Activated CD8-positive, alpha-beta memory T cell treated with anti-CD3 and anti-CD28 coated beads for 48 hours (primary cell): ENCODE results near the gene LRRC17.

Experiments used
- DNase-seq, 3 experiments: peaks; one replicate each; pipeline ENCODE4 v3.0.0-alpha.2; 2020; ENCODE audit warnings: low read depth in 2 of 3, low spot score in 2 of 3

Gene LRRC17

DNA sequence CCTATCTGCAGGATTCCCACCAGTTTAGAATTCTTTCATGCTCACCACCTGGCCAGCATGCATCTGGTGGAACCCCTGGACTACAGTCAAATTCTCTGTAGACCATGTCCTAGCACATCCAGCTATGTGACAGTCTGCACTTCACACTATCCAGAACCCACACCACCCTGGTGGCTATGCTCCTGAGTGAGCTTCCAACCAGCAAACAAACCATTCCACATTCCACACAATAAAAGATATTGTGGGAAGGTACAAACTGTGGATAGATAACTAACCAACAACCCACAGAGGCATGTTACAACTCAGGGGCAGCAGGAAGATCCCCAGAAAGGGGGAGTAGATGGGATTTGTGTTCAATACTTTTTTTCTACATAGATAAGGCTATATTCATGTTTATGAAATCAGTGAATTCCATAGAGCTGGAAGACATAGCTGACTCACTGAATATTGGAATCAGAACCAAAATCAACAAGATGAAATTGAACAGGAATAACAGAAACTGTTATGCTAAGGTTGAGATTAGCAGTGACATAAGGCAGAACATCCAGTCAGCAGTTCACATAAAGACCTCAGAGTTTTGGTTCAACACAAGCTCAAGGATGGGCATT, 72.5 kb downstream of the LRRC17 start:
- DNase-seq: no peak

DNA sequence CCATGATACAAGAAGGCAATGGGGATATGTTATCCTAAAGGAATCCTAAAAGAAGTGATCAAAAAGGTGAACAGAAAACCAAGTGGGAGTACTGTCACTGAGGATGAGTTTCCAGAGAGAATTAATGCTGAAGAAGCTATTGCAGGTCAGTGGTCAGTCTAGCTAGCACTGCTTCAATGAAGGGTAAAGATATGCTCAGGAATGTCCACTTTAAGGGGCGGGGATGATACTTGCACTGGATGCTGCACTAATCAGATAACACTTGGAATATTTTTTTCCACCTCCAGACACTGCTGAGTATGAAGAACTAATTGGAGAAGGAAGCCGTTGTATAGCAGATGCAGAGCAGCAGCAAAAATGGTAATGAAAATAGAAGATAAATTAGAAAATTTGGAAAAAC, 75.3 kb downstream of the LRRC17 start:
- DNase-seq: no peak

DNA sequence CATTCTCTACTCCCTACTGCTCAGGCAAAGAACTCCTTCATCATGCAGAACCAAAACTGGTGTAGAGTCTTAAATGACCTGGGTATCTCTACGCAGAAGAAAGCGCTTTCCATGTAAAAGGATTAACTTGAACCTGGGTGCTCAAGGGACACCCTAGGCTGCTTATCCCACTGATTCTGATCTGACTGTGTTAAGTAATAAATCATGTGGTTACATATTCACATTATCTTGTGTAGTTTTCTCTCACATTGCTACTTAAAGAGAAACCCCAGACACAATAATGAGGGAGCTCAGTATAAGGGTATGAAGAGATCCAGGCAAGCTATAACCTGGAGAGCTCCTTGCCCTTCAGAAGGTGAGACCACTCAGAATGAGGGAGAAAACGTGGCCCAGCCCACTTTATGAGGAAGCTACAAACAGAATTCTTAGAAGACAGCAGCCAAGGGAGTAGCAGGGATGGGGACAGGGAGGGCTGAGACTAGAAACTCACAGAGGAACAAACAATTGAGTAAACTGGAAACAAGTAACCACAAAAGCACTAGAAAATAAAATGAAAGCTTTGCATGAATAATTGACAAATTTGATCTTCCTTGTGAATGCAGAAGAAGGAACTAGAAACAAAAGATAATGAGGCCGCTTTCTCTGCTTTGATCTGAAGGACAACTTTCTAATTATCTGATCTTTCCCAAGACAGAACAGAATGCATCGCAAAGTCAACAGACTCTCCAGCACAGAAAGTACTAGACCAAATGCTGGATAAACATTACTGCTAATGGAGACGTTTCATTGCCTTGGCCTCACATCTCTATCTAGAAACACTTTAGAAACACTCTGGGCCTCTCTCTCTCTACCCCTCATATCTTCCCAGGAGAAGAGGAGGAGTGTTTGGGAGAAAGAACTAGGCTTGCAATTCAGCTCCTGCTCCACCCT, 76.1 kb downstream of the LRRC17 start:
- no peak for DNase-seq

DNA sequence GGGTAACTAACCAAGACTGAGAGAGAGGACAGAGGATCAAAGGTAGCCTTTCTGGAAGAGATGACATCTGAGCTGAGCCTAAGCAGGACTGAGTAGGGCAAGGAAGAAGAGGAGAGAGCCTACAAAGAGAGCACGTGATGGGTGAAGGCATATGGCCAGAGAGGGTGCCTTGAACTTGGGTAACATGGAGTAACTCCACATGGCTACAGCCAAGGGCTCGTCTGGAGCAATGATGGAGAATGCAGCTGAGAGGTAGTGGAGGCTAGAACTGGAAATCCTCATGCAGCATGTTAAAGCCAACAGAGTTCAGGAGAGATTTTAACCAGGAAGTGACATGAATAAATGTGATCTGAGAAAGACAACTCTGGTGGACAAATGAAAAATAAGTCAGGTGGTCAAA, 77.8 kb downstream of the LRRC17 start:
- no peak for DNase-seq

DNA sequence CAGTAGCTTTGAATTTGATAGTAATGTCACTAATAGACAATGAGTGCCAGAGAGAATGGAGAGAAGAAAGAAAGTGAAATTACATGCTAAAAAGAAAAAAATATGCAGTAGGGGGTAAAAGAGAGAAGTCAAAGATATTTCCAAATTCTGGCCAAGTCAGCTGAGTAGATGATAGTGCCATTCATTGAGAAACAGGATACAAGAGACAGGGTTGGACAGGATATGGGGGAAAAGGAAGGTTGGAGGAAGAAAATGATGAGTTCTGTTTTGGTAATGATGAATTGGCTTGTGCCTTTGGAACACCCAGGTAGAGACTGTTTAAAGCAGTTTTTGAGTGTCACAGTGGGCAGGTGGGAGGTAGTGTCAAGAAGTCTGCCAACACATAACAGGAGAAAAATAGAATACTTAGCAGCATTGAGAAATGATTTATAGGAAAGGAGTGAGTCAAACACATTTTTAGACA, 78.3 kb downstream of the LRRC17 start:
- DNase-seq: no peak

DNA sequence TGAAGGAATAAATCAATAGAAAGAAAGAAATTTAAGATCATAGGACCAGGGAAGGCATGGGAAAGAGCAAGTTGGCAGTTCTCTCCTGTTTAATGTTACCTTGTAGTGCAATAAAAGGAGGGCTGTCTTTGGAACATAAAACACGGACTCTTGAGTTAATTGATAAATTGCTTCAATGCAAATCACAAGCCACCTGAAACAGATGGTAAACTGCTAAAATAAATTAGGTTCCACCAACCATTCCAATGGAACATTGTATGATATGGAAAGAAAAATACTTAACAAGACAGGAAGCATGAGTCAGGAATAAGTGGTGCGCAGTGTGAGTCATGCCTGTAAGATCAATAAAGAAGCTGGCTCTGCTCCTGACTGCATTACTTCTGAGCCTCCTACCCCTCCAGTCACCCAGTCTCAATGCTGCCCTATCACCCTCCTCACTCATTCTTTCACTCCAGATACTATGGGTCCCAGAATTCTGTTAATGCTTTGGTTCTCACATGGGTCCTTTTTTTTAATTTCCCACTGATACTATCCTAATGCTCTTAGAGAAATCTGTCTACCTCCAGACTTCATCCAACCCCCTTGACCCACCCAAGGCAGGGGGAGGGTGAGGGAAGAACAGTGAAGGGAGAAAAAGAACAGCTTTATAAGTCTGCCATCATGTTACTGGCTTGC, 78.9 kb downstream of the LRRC17 start:
- DNase-seq: no peak

DNA sequence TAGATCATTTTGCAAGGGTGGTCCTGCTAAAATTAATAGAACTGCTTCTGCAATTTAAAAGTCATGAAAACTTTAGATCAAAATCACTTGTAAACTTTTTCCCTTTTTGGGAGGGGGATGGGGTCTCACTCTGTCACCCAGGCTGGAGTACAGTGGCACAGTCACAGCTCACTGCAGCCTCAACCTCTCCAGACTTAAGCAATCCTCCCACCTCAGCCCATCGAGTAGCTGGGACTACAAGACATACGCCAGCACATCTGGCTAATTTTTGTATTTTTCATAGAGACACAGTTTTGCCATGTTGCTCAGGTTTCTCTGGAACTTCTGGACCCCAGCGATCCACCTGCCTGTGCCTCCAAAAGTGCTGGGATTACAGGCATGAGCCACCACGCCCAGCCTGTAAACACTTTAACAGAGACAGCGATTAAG, 79.7 kb downstream of the LRRC17 start:
- no peak for DNase-seq

DNA sequence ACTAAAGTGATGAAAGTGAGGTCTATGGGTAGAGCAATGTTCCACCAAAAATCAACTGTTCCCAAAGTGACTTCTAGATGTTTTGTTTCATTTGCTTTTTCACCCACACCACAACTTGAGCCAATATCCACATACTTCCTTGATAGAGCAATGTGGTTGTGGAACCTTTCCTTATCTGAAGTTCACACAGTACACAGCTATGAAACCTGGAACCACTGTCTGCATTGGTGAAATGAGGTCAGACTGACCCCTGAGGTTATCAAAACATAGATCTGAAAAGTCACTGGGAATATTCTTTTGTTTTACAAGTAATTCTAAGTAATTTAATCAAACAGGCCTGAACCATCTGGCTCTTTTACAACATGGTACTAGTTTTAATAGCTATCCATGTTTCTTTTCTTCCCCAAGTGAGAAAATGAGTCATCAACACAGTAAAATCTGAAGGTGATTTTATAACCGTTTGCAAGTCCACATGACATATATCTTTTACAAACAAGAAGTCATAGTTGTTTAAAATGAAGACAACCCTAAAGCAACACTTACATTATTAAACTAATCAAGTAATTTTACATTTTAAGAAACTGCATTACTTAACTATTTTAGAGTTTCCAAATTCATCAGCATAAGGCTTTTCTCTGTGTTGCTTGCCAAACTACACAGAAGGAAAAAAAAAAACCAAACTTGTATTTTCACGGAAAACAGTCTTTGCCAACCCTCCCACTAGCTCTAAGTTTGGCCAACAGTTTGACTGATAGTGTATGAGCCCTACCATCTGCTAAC, 80.3 kb downstream of the LRRC17 start:
- no peak for DNase-seq

DNA sequence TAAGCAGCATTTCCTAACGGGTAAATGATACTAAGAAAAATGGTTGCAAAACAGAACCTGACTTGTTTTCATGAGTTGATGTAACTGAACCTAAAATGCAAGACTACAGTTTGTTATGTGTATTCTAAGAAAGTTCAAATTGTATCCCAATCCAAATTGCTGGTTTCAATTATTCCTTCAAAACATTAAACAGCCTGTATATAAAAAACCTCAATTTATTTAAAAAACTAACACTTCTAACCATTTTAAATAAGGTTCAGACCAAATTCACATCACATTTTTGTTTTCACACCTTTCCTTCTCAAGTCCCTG, 80.9 kb downstream of the LRRC17 start:
- DNase-seq: no peak

GRCh38 chr7:102994567-102994966, 81.8 kb downstream of the LRRC17 start:
- DNase-seq: no peak
